ENCODE data around the gene RSPO1.
A peak's percentile ranks its signal among the peaks of the same experiment; 100 is the strongest.

The RSPO1 gene

GRCh38 chr1:37628026-37628556, 6.6 kb downstream of the RSPO1 start:
- DNase-seq (ENCODE audit: low read depth), result no peak
- no peak overlapping the region for H3K4me3 ChIP-seq (ENCODE audit: low read depth, low read length)

GRCh38 chr1:37622131-37622530, 12.6 kb downstream of the RSPO1 start:
- DNase-seq (ENCODE audit: low read depth), result no peak
- no peak overlapping the region for H3K4me3 ChIP-seq (ENCODE audit: low read depth, low read length)

GRCh38 chr1:37621326-37621870, 13.3 kb downstream of the RSPO1 start:
- no peak for DNase-seq (ENCODE audit: low read depth)
- H3K4me3 ChIP-seq (ENCODE audit: low read depth, low read length), result no peak overlapping the region

- no peak for DNase-seq (ENCODE audit: low read depth)
- no peak overlapping the region for H3K4me3 ChIP-seq (ENCODE audit: low read depth, low read length)
These were observed 14.0 kb downstream of the RSPO1 start for GRCh38 chr1:37620707-37621106.

- no peak for DNase-seq (ENCODE audit: low read depth)
- no peak overlapping the region for H3K4me3 ChIP-seq (ENCODE audit: low read depth, low read length)
These were observed 18.4 kb downstream of the RSPO1 start for GRCh38 chr1:37616330-37616729.

- no peak for DNase-seq (ENCODE audit: low read depth)
- H3K4me3 ChIP-seq (ENCODE audit: low read depth, low read length), result no peak overlapping the region
These were observed 20.6 kb downstream of the RSPO1 start for GRCh38 chr1:37614105-37614504.

- DNase-seq (ENCODE audit: low read depth), result no peak
- no peak overlapping the region for H3K4me3 ChIP-seq (ENCODE audit: low read depth, low read length)
These were observed 22.5 kb downstream of the RSPO1 start for GRCh38 chr1:37612186-37612585.

- no peak for DNase-seq (ENCODE audit: low read depth)
- H3K4me3 ChIP-seq (ENCODE audit: low read depth, low read length), result no peak overlapping the region
These were observed 24.7 kb downstream of the RSPO1 start for GRCh38 chr1:37609994-37610393.

- no peak overlapping the region for H3K4me3 ChIP-seq (ENCODE audit: low read depth, low read length)
- DNase-seq (ENCODE audit: low read depth), result no peak
These were observed 25.7 kb downstream of the RSPO1 start for GRCh38 chr1:37609002-37609401.

GRCh38 chr1:37606481-37607263, 28.0 kb downstream of the RSPO1 start:
- H3K4me3 ChIP-seq (ENCODE audit: low read depth, low read length), result no peak overlapping the region
- DNase-seq (ENCODE audit: low read depth), result no peak

- DNase-seq (ENCODE audit: low read depth), result no peak
- H3K4me3 ChIP-seq (ENCODE audit: low read depth, low read length), result no peak overlapping the region
These were observed 28.8 kb downstream of the RSPO1 start for GRCh38 chr1:37605806-37606474.

- DNase-seq (ENCODE audit: low read depth), result no peak
- H3K4me3 ChIP-seq (ENCODE audit: low read depth, low read length), result no peak overlapping the region
These were observed 29.5 kb downstream of the RSPO1 start for GRCh38 chr1:37605061-37605650.

GRCh38 chr1:37602750-37603694, 31.7 kb downstream of the RSPO1 start:
- no peak overlapping the region for H3K4me3 ChIP-seq (ENCODE audit: low read depth, low read length)
- no peak for DNase-seq (ENCODE audit: low read depth)

GRCh38 chr1:37601441-37601840, 33.3 kb downstream of the RSPO1 start:
- no peak overlapping the region for H3K4me3 ChIP-seq (ENCODE audit: low read depth, low read length)
- DNase-seq (ENCODE audit: low read depth), result no peak

GRCh38 chr1:37599940-37600339, 34.8 kb downstream of the RSPO1 start:
- H3K4me3 ChIP-seq (ENCODE audit: low read depth, low read length), result no peak overlapping the region
- no peak for DNase-seq (ENCODE audit: low read depth)

- H3K4me3 ChIP-seq (ENCODE audit: low read depth, low read length), result peak overlapping the region; percentile 89
- no peak for DNase-seq (ENCODE audit: low read depth)
These were observed 38.5 kb downstream of the RSPO1 start for GRCh38 chr1:37596182-37596667.

- H3K4me3 ChIP-seq (ENCODE audit: low read depth, low read length), result peak within 1 kb of the TSS; percentile 89
- DNase-seq (ENCODE audit: low read depth), result peak; percentile 80
These were observed 39.1 kb downstream of the RSPO1 start, which contains the start of gene GNL2 for GRCh38 chr1:37595440-37596181. TSS of gene GNL2 (minus strand) at chr1:37595937. CDS start at chr1:37595822, 115 bp downstream.

GRCh38 chr1:37593726-37594125, 41.0 kb downstream of the RSPO1 start:
- no peak for DNase-seq (ENCODE audit: low read depth)
- H3K4me3 ChIP-seq (ENCODE audit: low read depth, low read length), result no peak overlapping the region
